ENCODE results near the gene TTC21A.

The TTC21A gene

GRCh38 chr3:39103324-39103693 is 4.2 kb upstream of the TTC21A start:
- TF ChIP-seq SNAI2 (CRISPR knock-in tag; IDR thresholded peaks at IDR 0.05) = no peak
- TF ChIP-seq ZNF8 (CRISPR knock-in tag; IDR thresholded peaks at IDR 0.05) = no peak
- no peak for TF ChIP-seq ARNTL (CRISPR knock-in tag; IDR thresholded peaks at IDR 0.05; ENCODE audit: borderline replicate concordance, low read depth)
- ATAC-seq = no peak

DNA sequence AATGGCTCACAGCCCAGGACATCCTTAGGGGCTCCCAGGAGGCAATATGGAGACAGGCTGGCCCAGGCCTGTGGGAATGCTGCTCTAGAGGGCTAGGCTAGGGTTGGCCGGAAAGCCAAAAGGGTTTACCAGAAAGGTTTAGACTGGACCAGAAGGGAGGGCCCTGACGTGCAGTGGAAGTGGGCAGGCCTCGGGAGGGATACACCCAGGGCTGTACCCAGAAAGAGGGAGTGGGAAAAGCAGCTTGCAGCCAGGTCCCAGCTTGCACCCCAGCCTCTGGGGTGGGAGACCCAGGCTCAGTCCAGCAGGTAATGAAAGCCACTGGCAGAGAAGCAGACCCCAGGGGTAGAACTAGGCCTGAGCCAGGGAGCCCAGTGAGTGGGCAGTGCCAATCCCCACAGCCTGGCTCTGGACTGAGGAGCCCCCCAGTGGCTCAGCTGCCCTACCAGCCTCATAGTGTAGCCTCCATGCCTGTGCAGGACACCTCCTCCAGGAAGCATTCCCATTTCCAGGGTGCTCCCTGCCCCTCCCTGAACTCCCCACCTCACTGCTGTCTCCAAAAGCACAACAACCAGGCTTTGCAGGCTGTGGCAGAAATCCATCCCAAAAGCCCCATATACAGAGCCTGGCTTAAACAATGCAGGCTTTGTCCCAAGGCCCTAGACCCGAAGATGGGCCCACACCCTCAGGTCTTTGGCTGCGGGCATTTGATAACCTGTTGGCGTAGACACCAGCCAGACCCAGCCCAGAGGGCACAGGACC is 3.5 kb upstream of the TTC21A start:
- no peak for ATAC-seq
- TF ChIP-seq ZNF70 (CRISPR knock-in tag; IDR thresholded peaks at IDR 0.05) = no peak
- TF ChIP-seq, protein P1, sequence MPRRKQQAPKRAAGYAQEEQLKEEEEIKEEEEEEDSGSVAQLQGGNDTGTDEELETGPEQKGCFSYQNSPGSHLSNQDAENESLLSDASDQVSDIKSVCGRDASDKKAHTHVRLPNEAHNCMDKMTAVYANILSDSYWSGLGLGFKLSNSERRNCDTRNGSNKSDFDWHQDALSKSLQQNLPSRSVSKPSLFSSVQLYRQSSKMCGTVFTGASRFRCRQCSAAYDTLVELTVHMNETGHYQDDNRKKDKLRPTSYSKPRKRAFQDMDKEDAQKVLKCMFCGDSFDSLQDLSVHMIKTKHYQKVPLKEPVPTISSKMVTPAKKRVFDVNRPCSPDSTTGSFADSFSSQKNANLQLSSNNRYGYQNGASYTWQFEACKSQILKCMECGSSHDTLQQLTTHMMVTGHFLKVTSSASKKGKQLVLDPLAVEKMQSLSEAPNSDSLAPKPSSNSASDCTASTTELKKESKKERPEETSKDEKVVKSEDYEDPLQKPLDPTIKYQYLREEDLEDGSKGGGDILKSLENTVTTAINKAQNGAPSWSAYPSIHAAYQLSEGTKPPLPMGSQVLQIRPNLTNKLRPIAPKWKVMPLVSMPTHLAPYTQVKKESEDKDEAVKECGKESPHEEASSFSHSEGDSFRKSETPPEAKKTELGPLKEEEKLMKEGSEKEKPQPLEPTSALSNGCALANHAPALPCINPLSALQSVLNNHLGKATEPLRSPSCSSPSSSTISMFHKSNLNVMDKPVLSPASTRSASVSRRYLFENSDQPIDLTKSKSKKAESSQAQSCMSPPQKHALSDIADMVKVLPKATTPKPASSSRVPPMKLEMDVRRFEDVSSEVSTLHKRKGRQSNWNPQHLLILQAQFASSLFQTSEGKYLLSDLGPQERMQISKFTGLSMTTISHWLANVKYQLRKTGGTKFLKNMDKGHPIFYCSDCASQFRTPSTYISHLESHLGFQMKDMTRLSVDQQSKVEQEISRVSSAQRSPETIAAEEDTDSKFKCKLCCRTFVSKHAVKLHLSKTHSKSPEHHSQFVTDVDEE (CRISPR knock-in tag; IDR thresholded peaks at IDR 0.05) = no peak
- no peak for TF ChIP-seq ZFP3 (CRISPR knock-in tag; IDR thresholded peaks at IDR 0.05)
- TF ChIP-seq PPARA (CRISPR knock-in tag; IDR thresholded peaks at IDR 0.05; ENCODE audit: borderline replicate concordance) = no peak
- TF ChIP-seq, protein P2, sequence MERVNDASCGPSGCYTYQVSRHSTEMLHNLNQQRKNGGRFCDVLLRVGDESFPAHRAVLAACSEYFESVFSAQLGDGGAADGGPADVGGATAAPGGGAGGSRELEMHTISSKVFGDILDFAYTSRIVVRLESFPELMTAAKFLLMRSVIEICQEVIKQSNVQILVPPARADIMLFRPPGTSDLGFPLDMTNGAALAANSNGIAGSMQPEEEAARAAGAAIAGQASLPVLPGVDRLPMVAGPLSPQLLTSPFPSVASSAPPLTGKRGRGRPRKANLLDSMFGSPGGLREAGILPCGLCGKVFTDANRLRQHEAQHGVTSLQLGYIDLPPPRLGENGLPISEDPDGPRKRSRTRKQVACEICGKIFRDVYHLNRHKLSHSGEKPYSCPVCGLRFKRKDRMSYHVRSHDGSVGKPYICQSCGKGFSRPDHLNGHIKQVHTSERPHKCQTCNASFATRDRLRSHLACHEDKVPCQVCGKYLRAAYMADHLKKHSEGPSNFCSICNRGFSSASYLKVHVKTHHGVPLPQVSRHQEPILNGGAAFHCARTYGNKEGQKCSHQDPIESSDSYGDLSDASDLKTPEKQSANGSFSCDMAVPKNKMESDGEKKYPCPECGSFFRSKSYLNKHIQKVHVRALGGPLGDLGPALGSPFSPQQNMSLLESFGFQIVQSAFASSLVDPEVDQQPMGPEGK (CRISPR knock-in tag; IDR thresholded peaks at IDR 0.05; ENCODE audit: borderline replicate concordance) = no peak
- no peak for TF ChIP-seq SNAI2 (CRISPR knock-in tag; IDR thresholded peaks at IDR 0.05)
- TF ChIP-seq POU6F1 (CRISPR knock-in tag; IDR thresholded peaks at IDR 0.05; ENCODE audit: borderline replicate concordance, low read depth) = no peak
- TF ChIP-seq CSDC2 (CRISPR knock-in tag; IDR thresholded peaks at IDR 0.05) = no peak
- TF ChIP-seq ARNTL (CRISPR knock-in tag; IDR thresholded peaks at IDR 0.05; ENCODE audit: borderline replicate concordance, low read depth) = no peak
- no peak for TF ChIP-seq BACH2 (CRISPR knock-in tag; IDR thresholded peaks at IDR 0.05; ENCODE audit: borderline replicate concordance)
- TF ChIP-seq ZNF565 (CRISPR knock-in tag; conservative IDR thresholded peaks at IDR 0.05; ENCODE audit: low read depth) = no peak
- no peak for TF ChIP-seq OSR1 (CRISPR knock-in tag; IDR thresholded peaks at IDR 0.05)

GRCh38 chr3:39104961-39105686 is 2.4 kb upstream of the TTC21A start:
- ATAC-seq = no peak
- TF ChIP-seq ESRRG (CRISPR knock-in tag; IDR thresholded peaks at IDR 0.05) (no peak), ISL1 (CRISPR knock-in tag; IDR thresholded peaks at IDR 0.05) (no peak), CSDC2 (CRISPR knock-in tag; IDR thresholded peaks at IDR 0.05) (no peak), POU6F1 (CRISPR knock-in tag; IDR thresholded peaks at IDR 0.05; ENCODE audit: borderline replicate concordance, low read depth) (no peak), OSR1 (CRISPR knock-in tag; IDR thresholded peaks at IDR 0.05) (no peak)

DNA sequence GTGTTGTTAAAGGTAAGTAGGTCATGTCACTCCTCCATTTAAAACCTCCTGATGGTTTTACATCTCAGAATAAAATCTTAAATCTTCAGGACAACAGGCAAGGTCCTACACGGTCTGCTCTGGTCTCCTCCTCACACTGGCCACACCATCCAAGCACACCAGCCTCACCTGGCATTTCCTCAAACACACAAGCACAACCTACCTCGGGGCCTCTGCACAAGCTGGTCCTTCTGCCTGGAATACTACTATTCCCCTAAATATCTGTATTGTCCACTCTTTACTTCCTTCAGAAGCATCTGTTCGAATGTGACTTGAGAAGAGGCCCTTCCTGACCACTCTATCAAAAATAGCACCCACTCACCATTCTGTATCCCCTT is 1.8 kb upstream of the TTC21A start:
- ATAC-seq = no peak
- no peak for TF ChIP-seq ESRRG (CRISPR knock-in tag; IDR thresholded peaks at IDR 0.05)
- TF ChIP-seq GLIS3 (CRISPR knock-in tag; IDR thresholded peaks at IDR 0.05) = no peak
- TF ChIP-seq, protein P1 (CRISPR knock-in tag; IDR thresholded peaks at IDR 0.05) = no peak
- no peak for TF ChIP-seq ZFP3 (CRISPR knock-in tag; IDR thresholded peaks at IDR 0.05)
- TF ChIP-seq ZNF70 (CRISPR knock-in tag; IDR thresholded peaks at IDR 0.05) = no peak
- no peak for TF ChIP-seq ZC3H10 (CRISPR knock-in tag; IDR thresholded peaks at IDR 0.05)
- TF ChIP-seq, protein P3, sequence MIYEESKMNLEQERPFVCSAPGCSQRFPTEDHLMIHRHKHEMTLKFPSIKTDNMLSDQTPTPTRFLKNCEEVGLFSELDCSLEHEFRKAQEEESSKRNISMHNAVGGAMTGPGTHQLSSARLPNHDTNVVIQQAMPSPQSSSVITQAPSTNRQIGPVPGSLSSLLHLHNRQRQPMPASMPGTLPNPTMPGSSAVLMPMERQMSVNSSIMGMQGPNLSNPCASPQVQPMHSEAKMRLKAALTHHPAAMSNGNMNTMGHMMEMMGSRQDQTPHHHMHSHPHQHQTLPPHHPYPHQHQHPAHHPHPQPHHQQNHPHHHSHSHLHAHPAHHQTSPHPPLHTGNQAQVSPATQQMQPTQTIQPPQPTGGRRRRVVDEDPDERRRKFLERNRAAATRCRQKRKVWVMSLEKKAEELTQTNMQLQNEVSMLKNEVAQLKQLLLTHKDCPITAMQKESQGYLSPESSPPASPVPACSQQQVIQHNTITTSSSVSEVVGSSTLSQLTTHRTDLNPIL (CRISPR knock-in tag; IDR thresholded peaks at IDR 0.05; ENCODE audit: low read depth) = no peak
- no peak for TF ChIP-seq BACH2 (CRISPR knock-in tag; IDR thresholded peaks at IDR 0.05; ENCODE audit: borderline replicate concordance)
- TF ChIP-seq ZNF8 (CRISPR knock-in tag; IDR thresholded peaks at IDR 0.05) = no peak
- no peak for TF ChIP-seq POU6F1 (CRISPR knock-in tag; IDR thresholded peaks at IDR 0.05; ENCODE audit: borderline replicate concordance, low read depth)
- TF ChIP-seq ZFP30 (CRISPR knock-in tag; IDR thresholded peaks at IDR 0.05) = no peak
- no peak for TF ChIP-seq ARNTL (CRISPR knock-in tag; IDR thresholded peaks at IDR 0.05; ENCODE audit: borderline replicate concordance, low read depth)

All from SK-N-SH treated with all-trans-retinoic acid at 6 μM for 48 hours (cell line).